Activated T-cell treated with anti-CD3 and anti-CD28 coated beads for 24 hours (primary cell): Measurements from ENCODE around the gene ZNF74.
"Not testable (repeated sequence)": the region's sequence is repeated elsewhere in the genome, so short reads cannot be mapped to it uniquely, and the experiment has no call there.

ENCODE experiments used
- DNase-seq: peaks from one replicate; pipeline ENCODE4 v3.0.0-alpha.2; 2020; ENCODE audit warnings: low read depth

Gene ZNF74

GRCh38 chr22:20446383-20446970 is 52.5 kb downstream of the ZNF74 start:
- no peak for DNase-seq

GRCh38 chr22:20448630-20449029 is 54.7 kb downstream of the ZNF74 start:
- DNase-seq = no peak

- no peak for DNase-seq
Measured at GRCh38 chr22:20449819-20450550, 56.0 kb downstream of the ZNF74 start.

GRCh38 chr22:20450551-20450906 is 56.6 kb downstream of the ZNF74 start:
- no peak for DNase-seq

GRCh38 chr22:20451129-20451778 is 57.3 kb downstream of the ZNF74 start:
- DNase-seq = not testable (repeated sequence)

- no peak for DNase-seq
Measured at GRCh38 chr22:20451920-20452319, 58.0 kb downstream of the ZNF74 start.

GRCh38 chr22:20453222-20453621 is 59.3 kb downstream of the ZNF74 start:
- no peak for DNase-seq

GRCh38 chr22:20455709-20456063 is 61.7 kb downstream of the ZNF74 start:
- no peak for DNase-seq

GRCh38 chr22:20456064-20456721 is 62.2 kb downstream of the ZNF74 start:
- DNase-seq = peak; percentile 74

GRCh38 chr22:20456722-20457076 is 62.7 kb downstream of the ZNF74 start:
- no peak for DNase-seq

GRCh38 chr22:20457506-20458240 is 63.7 kb downstream of the ZNF74 start:
- no peak for DNase-seq
